Measurements from ENCODE around the gene ANKRD18A.

GRCh38 chr9:38529317-38529716 lies 91.1 kb downstream of the ANKRD18A start:
- TF ChIP-seq TAF1 (IDR thresholded peaks at IDR 0.05; ENCODE audit: low read depth, low read length): no peak
- no peak for TF ChIP-seq POLR2AphosphoS5 (IDR thresholded peaks at IDR 0.05; ENCODE audit: low read depth, low read length)
- TF ChIP-seq EZH2 (IDR thresholded peaks at IDR 0.05; ENCODE audit: low read depth, low read length, severe bottlenecking): no peak
- no peak for TF ChIP-seq CTCF (IDR thresholded peaks at IDR 0.05; ENCODE audit: control extremely low read depth in 1 of 3, insufficient read depth in 1 of 3, low read depth in 1 of 3, low read length in 3 of 3)

All from H1 (cell line).